K562 (cell line): ENCODE results near the gene U2SURP. TPM values are rescaled to one million over a fixed set of nuclear protein-coding genes. Genes with fewer than 3 reads are reported as not detected.

ENCODE experiments used
- ATF3 ChIP-seq, 2 experiments: fragments of 450-650 bp in 1 of 2; sonication (generic) in 1 of 2; formaldehyde crosslinking in 1 of 2; IDR thresholded peaks in 1 of 2; conservative IDR thresholded peaks in 1 of 2; 2 replicates each; pipeline versions ENCODE4 v1.6.1 to v1.8.1; 2016 to 2023; ENCODE audit warnings: mild to moderate bottlenecking in 2 of 2, moderate library complexity in 2 of 2, inconsistent platforms in 1 of 2, missing genetic modification reagents in 1 of 2
- ETS2 ChIP-seq: IDR thresholded peaks from 2 replicates; pipeline ENCODE4 v1.6.1; 2016; ENCODE audit warnings: borderline replicate concordance, missing genetic modification characterization, mild to moderate bottlenecking, moderate library complexity, missing compliant biosample characterization; ENCODE audit not compliant: poor library complexity, severe bottlenecking
- GTF2A2 ChIP-seq: IDR thresholded peaks from 2 replicates; pipeline ENCODE4 v1.6.1; 2016; ENCODE audit warnings: mild to moderate bottlenecking, missing genetic modification characterization, missing compliant biosample characterization
- HLTF ChIP-seq: fragments of 450-650 bp; IDR thresholded peaks from 2 replicates; pipeline ENCODE4 v1.6.1; 2016
- HNRNPLL ChIP-seq: fragments of 200-400 bp; formaldehyde crosslinking; IDR thresholded peaks from 2 replicates; pipeline ENCODE4 v1.6.1; 2017; ENCODE audit warnings: low read length, low read depth, mild to moderate bottlenecking; ENCODE audit not compliant: poor library complexity, severe bottlenecking
- NFATC3 ChIP-seq: fragments of 450-650 bp; IDR thresholded peaks from 2 replicates; pipeline ENCODE4 v1.6.1; 2017; ENCODE audit warnings: mild to moderate bottlenecking
- NFXL1 ChIP-seq: fragments of 450-650 bp; formaldehyde crosslinking; IDR thresholded peaks from 2 replicates; pipeline ENCODE4 v1.4.0; 2021; ENCODE audit warnings: mild to moderate bottlenecking
- NONO ChIP-seq, 2 experiments: fragments of 200-400 bp in 1 of 2; fragments of 450-650 bp in 1 of 2; formaldehyde crosslinking in 1 of 2; IDR thresholded peaks; 2 replicates each; pipeline ENCODE4 v1.6.1; 2017; ENCODE audit warnings: low read depth in 2 of 2, mild to moderate bottlenecking in 2 of 2, moderate library complexity in 2 of 2, low read length in 1 of 2
- NR2F6 ChIP-seq: fragments of 450-650 bp; formaldehyde crosslinking; IDR thresholded peaks from 2 replicates; pipeline ENCODE4 v1.4.0; 2020; ENCODE audit warnings: mild to moderate bottlenecking
- SNRNP70 ChIP-seq: fragments of 200-400 bp; formaldehyde crosslinking; optimal IDR thresholded peaks from 2 replicates; pipeline ENCODE3; 2017; ENCODE audit warnings: low read depth, low read length
- TAF15 ChIP-seq: fragments of 200-400 bp; formaldehyde crosslinking; IDR thresholded peaks from 2 replicates; pipeline ENCODE4 v1.6.1; 2017; ENCODE audit warnings: mild to moderate bottlenecking, low read depth, low read length, moderate library complexity
- VEZF1 ChIP-seq: fragments of 200-800 bp; sonication (Bioruptor generic); IDR thresholded peaks from 2 replicates; pipeline ENCODE4 v1.6.1; 2017; ENCODE audit warnings: missing genetic modification characterization, missing compliant biosample characterization
- ZBTB5 ChIP-seq: fragments of 450-650 bp; IDR thresholded peaks from 2 replicates; pipeline ENCODE4 v1.6.1; 2017; ENCODE audit warnings: antibody characterized with exemption
- polyA plus RNA-seq, 8 experiments: library from polyadenylated mRNA; depleted of rRNA in 4 of 8; stranded (reverse) in 5 of 8; unstranded in 3 of 8; fragments of >200 nt; fragmentation: Nextera tagmentation in 2 of 8; fragmentation: Illumina TruSeq in 1 of 8; extraction: Ambion mirVana in 2 of 8; extraction: Trizol in 1 of 8; gene quantifications; 2 replicates each; pipeline versions ENCODE4 v1.2.1 to v1.2.3, GENCODE V29; 2011 to 2014; ENCODE audit warnings: inconsistent platforms in 1 of 8, missing spikeins in 1 of 8
- total RNA-seq, 7 experiments: library from RNA; depleted of rRNA in 6 of 7; stranded (reverse); fragments of >200 nt in 6 of 7; fragmentation: Illumina TruSeq in 2 of 7; extraction: Trizol in 2 of 7; gene quantifications; 2 replicates each; pipeline versions ENCODE4 v1.2.1 to v1.2.3, GENCODE V29; 2011 to 2021; ENCODE audit warnings: low replicate concordance in 1 of 7
- TF ChIP-seq, protein P1 (sequence below): fragments of 450-650 bp; IDR thresholded peaks from 2 replicates; pipeline ENCODE4 v1.6.1; 2018; ENCODE audit warnings: mild to moderate bottlenecking, low read depth; ENCODE audit not compliant: partially characterized antibody
- TF ChIP-seq, protein P2 (sequence below): IDR thresholded peaks from 3 replicates; pipeline ENCODE4 v1.6.1; 2011; ENCODE audit warnings: borderline replicate concordance, mild to moderate bottlenecking, moderate library complexity; ENCODE audit not compliant: insufficient read length; ENCODE audit errors: extremely low read depth

The U2SURP gene
- total and polyA plus RNA-seq, 9 of the 15 experiments (the other 6 are each of a cell fraction or from before 2014, with no cell fraction given), result 128 to 322 (median 191) TPM

DNA sequence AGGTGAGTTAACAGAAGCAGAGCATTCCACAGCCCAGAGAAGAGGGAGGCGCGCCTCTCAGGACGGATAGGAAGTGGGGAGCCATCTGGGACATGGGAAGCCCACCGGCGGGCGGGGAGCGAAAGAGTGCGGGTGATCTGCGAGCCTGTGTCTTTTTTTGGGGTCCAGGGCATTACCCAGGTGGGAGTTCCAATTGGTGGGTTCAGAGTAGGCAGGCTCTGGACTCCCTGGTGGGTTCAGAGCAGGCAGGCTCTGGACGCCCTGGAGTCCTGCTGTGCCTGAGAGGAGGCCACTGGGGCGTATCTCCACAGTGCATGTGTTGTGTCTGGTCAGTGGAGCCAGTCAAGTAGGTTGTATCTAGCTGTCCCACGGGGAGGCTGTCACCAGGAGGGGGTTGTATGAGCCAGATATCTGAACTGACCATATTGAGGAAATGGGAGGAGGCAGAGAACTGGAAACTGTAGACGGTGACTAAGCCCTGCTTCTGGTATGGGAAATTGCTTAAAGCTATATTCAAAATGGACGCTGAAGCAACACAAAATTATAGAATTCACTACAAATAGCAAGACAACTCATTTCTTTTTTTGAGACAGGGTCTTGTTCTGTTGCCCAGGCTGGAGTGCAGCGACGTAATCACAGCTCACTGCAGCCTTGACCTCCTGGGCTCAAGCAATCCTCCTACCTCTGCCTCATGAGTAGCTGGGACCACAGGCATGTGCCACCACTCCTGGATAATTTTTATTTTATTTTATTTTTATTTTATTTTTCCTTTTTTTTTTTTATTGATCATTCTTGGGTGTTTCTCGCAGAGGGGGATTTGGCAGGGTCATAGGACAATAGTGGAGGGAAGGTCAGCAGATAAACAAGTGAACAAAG lies 83.7 kb downstream of the U2SURP start (continued):
- no peak for TF ChIP-seq SNRNP70
- TF ChIP-seq NFXL1 (CRISPR knock-in tag), result no peak
- no peak for TF ChIP-seq HNRNPLL
- TF ChIP-seq ETS2 (tag), result no peak
- TF ChIP-seq, protein P1, sequence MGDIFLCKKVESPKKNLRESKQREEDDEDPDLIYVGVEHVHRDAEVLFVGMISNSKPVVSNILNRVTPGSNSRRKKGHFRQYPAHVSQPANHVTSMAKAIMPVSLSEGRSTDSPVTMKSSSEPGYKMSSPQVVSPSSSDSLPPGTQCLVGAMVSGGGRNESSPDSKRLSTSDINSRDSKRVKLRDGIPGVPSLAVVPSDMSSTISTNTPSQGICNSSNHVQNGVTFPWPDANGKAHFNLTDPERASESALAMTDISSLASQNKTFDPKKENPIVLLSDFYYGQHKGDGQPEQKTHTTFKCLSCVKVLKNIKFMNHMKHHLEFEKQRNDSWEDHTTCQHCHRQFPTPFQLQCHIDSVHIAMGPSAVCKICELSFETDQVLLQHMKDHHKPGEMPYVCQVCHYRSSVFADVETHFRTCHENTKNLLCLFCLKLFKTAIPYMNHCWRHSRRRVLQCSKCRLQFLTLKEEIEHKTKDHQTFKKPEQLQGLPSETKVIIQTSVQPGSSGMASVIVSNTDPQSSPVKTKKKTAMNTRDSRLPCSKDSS, result no peak
- no peak for TF ChIP-seq ZBTB5
- peak; percentile 89 for TF ChIP-seq ATF3 (IDR thresholded peaks at IDR 0.05)
- TF ChIP-seq ATF3 (CRISPR knock-in tag; conservative IDR thresholded peaks at IDR 0.05), result peak; percentile 80; the same call in 1 of the 2 replicates
- 0 out of 2 replicates have a peak, but pooled peaks have one; percentile 58 for TF ChIP-seq HLTF
- TF ChIP-seq, protein P2, sequence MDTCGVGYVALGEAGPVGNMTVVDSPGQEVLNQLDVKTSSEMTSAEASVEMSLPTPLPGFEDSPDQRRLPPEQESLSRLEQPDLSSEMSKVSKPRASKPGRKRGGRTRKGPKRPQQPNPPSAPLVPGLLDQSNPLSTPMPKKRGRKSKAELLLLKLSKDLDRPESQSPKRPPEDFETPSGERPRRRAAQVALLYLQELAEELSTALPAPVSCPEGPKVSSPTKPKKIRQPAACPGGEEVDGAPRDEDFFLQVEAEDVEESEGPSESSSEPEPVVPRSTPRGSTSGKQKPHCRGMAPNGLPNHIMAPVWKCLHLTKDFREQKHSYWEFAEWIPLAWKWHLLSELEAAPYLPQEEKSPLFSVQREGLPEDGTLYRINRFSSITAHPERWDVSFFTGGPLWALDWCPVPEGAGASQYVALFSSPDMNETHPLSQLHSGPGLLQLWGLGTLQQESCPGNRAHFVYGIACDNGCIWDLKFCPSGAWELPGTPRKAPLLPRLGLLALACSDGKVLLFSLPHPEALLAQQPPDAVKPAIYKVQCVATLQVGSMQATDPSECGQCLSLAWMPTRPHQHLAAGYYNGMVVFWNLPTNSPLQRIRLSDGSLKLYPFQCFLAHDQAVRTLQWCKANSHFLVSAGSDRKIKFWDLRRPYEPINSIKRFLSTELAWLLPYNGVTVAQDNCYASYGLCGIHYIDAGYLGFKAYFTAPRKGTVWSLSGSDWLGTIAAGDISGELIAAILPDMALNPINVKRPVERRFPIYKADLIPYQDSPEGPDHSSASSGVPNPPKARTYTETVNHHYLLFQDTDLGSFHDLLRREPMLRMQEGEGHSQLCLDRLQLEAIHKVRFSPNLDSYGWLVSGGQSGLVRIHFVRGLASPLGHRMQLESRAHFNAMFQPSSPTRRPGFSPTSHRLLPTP, result no peak
- no peak for TF ChIP-seq GTF2A2 (tag)
- peak; percentile 29; the same call in 1 of the 2 replicates for TF ChIP-seq NFATC3
- TF ChIP-seq TAF15, result no peak
- peak in 1 of 2 experiments; percentile 89; a peak in 1 of 4 replicates for TF ChIP-seq NONO (IDR thresholded peaks at IDR 0.05; ENCODE audit: low read depth in 2 of 2, low read length in 1 of 2)
- TF ChIP-seq VEZF1 (CRISPR knock-in tag), result peak; percentile 84
- TF ChIP-seq NR2F6 (CRISPR knock-in tag), result no peak
